ENCODE data around the gene TBCB.

GRCh38 chr19:36139120-36139472 is 23.8 kb downstream of the TBCB start:
- TF ChIP-seq, protein P1, sequence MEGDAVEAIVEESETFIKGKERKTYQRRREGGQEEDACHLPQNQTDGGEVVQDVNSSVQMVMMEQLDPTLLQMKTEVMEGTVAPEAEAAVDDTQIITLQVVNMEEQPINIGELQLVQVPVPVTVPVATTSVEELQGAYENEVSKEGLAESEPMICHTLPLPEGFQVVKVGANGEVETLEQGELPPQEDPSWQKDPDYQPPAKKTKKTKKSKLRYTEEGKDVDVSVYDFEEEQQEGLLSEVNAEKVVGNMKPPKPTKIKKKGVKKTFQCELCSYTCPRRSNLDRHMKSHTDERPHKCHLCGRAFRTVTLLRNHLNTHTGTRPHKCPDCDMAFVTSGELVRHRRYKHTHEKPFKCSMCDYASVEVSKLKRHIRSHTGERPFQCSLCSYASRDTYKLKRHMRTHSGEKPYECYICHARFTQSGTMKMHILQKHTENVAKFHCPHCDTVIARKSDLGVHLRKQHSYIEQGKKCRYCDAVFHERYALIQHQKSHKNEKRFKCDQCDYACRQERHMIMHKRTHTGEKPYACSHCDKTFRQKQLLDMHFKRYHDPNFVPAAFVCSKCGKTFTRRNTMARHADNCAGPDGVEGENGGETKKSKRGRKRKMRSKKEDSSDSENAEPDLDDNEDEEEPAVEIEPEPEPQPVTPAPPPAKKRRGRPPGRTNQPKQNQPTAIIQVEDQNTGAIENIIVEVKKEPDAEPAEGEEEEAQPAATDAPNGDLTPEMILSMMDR (IDR thresholded peaks at IDR 0.05): no peak
- TF ChIP-seq EP300 (IDR thresholded peaks at IDR 0.05) (no peak), POLR2A (IDR thresholded peaks at IDR 0.05) (no peak), POLR2AphosphoS5 (IDR thresholded peaks at IDR 0.05) (no peak)

Measured in gastroesophageal sphincter (tissue), 3 donors.